OCI-LY7 (cell line): ENCODE measurements around the gene API5. TPM values are rescaled to one million over a fixed set of nuclear protein-coding genes. Genes with fewer than 3 reads are reported as not detected.

ENCODE experiments used
- BruUV-seq: library from RNA; stranded (reverse); fragments of 400-500 nt; replicated peaks from 2 replicates; lab custom pipeline; 2021; lab: Mats Ljungman, UMichigan
- CTCF ChIA-PET: fragments of 300-600 bp; sonication (Branson Sonifier 250); formaldehyde crosslinking; loops from one replicate; lab custom pipeline; 2022; ENCODE audit warnings: antibody characterized with exemption; ENCODE audit not compliant: unreplicated experiment; lab: Charles Lee
- POLR2A ChIA-PET: fragments of 300-600 bp; sonication (Branson Sonifier 250); formaldehyde crosslinking; loops from one replicate; lab custom pipeline; 2022; ENCODE audit warnings: antibody characterized with exemption; lab: Charles Lee
- DNase-seq: peaks from one replicate; pipeline ENCODE4 v3.0.0-alpha.2; 2015; ENCODE audit warnings: low spot score
- H2AFZ ChIP-seq: fragments of 200-600 bp; sonication (generic), shearing (Covaris generic); 2 replicates; pipeline ENCODE4 v1.6.1; 2014; ENCODE audit warnings: mild to moderate bottlenecking, antibody characterized with exemption, low read length, moderate library complexity
- H3K27ac ChIP-seq: fragments of 200-600 bp; sonication (generic); 2 replicates; pipeline ENCODE4 v1.5.1; 2014; ENCODE audit warnings: mixed run types, low read depth, mild to moderate bottlenecking, moderate library complexity, low read length, inconsistent platforms; ENCODE audit not compliant: poor library complexity, severe bottlenecking
- H3K36me3 ChIP-seq: fragments of 200-600 bp; sonication (generic); 2 replicates; pipeline ENCODE4 v1.6.1; 2014; ENCODE audit warnings: mild to moderate bottlenecking, antibody characterized with exemption, low read length, moderate library complexity, mixed read lengths; ENCODE audit not compliant: insufficient read depth
- H3K4me1 ChIP-seq: fragments of 200-600 bp; sonication (generic); 2 replicates; pipeline ENCODE4 v1.5.1; 2014; ENCODE audit warnings: mild to moderate bottlenecking, low read length; ENCODE audit not compliant: insufficient read depth, poor library complexity, severe bottlenecking
- H3K4me2 ChIP-seq: fragments of 200-600 bp; sonication (generic); 2 replicates; pipeline ENCODE4 v1.6.1; 2014; ENCODE audit warnings: mild to moderate bottlenecking, low read length
- H3K4me3 ChIP-seq: fragments of 200-600 bp; sonication (generic); 2 replicates; pipeline ENCODE4 v1.5.1; 2014; ENCODE audit warnings: mild to moderate bottlenecking, low read depth, low read length; ENCODE audit not compliant: poor library complexity, severe bottlenecking
- H3K79me2 ChIP-seq: fragments of 200-600 bp; sonication (generic); 2 replicates; pipeline ENCODE4 v1.6.1; 2016; ENCODE audit warnings: low read depth, mild to moderate bottlenecking, low read length, moderate library complexity, mixed read lengths; ENCODE audit not compliant: insufficient read depth
- H3K9me2 ChIP-seq: fragments of 200-600 bp; sonication (generic); 2 replicates; pipeline ENCODE4 v1.6.1; 2016; ENCODE audit warnings: mild to moderate bottlenecking, low read length, mixed read lengths; ENCODE audit not compliant: insufficient read depth
- H3K9me3 ChIP-seq: fragments of 200-600 bp; sonication (generic); 2 replicates; pipeline ENCODE4 v1.6.1; 2014; ENCODE audit warnings: mild to moderate bottlenecking, mixed run types, low read length, mixed read lengths
- H4K20me1 ChIP-seq: fragments of 200-600 bp; sonication (generic); 2 replicates; pipeline ENCODE4 v1.6.1; 2014; ENCODE audit warnings: mild to moderate bottlenecking, antibody characterized with exemption, low read length, moderate library complexity, mixed read lengths; ENCODE audit not compliant: insufficient read depth
- CTCF ChIP-seq: fragments of 200-600 bp; sonication (generic); conservative IDR thresholded peaks from 2 replicates; pipeline ENCODE4 v1.5.1; 2014; ENCODE audit warnings: mild to moderate bottlenecking, antibody characterized with exemption, low read length, moderate library complexity, mixed read lengths
- EZH2phosphoT487 ChIP-seq: fragments of 200-600 bp; sonication (generic); IDR thresholded peaks from 2 replicates; pipeline ENCODE4 v1.6.1; 2018; ENCODE audit warnings: low read depth, borderline replicate concordance, mild to moderate bottlenecking, mixed run types, antibody characterized with exemption, low read length, moderate library complexity, mixed read lengths
- intact Hi-C: fragments of 100-400 bp; cut with micrococcal nuclease; formaldehyde crosslinking; loops from one replicate; pipeline ENCODE4 v1.10.0; 2022; ENCODE audit not compliant: unreplicated experiment
- total RNA-seq, 2 experiments: library from RNA; depleted of rRNA in 1 of 2; stranded (reverse); fragments of >200 nt in 1 of 2; shearing (Covaris generic) in 1 of 2; gene quantifications; 2 replicates each; pipeline ENCODE4 v1.2.3, GENCODE V29; 2014 to 2022

API5 gene
- total RNA-seq, 2 experiments from 2014 or later = 71.1 to 141 TPM

GRCh38 chr11:43377389-43377788 is 65.6 kb downstream of the API5 start:
- DNase-seq = no peak
- H3K79me2 ChIP-seq = peaks cover 46% of the 10 kb centered on the region
- no TSS peak for BruUV-seq
- no peak overlapping the region for H3K4me3 ChIP-seq
- H3K4me1 ChIP-seq = no peaks in the 10 kb centered on the region
- TF ChIP-seq EZH2phosphoT487 = no peak
- CTCF ChIA-PET = interaction anchor here (1.2 kb wide), 1 partner anchor 11 kb away, joined by 3 read pairs; no protein-coding TSS in a partner anchor
- H3K9me3 ChIP-seq = no peaks in the 10 kb centered on the region
- H3K36me3 ChIP-seq = peaks cover 66% of the 10 kb centered on the region
- POLR2A ChIA-PET = interaction anchor here (0.8 to 2.9 kb wide), 4 partner anchors 9 to 19 kb away, joined by 3 to 17 read pairs (median 4); partner anchors contain the start of gene TTC17
- intact Hi-C loops = no loop called here
- no peaks in the 10 kb centered on the region for H3K9me2 ChIP-seq
- H2AFZ ChIP-seq = no peak overlapping the region
- H4K20me1 ChIP-seq = peaks cover 11% of the 10 kb centered on the region
- H3K27ac ChIP-seq = no peak overlapping the region
- no peak overlapping the region for H3K4me2 ChIP-seq

GRCh38 chr11:43378897-43379296 is 67.1 kb downstream of the API5 start:
- Histone ChIP-seq H3K27ac (no peak overlapping the region), H3K9me3 (no peaks in the 10 kb centered on the region), H2AFZ (no peak overlapping the region), H3K4me2 (no peak overlapping the region), H3K4me1 (no peaks in the 10 kb centered on the region), H3K36me3 (peaks cover 70% of the 10 kb centered on the region), H3K9me2 (no peaks in the 10 kb centered on the region), H3K79me2 (peaks cover 33% of the 10 kb centered on the region), H4K20me1 (peaks cover 11% of the 10 kb centered on the region), H3K4me3 (no peak overlapping the region)
- DNase-seq = no peak
- ChIA-PET POLR2A (interaction anchor here (0.9 to 2.9 kb wide), 4 partner anchors 12 to 35 kb away, joined by 3 to 17 read pairs (median 4); partner anchors contain the start of gene TTC17), CTCF (no interaction called here)
- BruUV-seq = no TSS peak
- intact Hi-C loops = no loop called here
- no peak for TF ChIP-seq CTCF
- no peak for TF ChIP-seq EZH2phosphoT487

- intact Hi-C loops = no loop called here
- CTCF ChIA-PET = no interaction called here
Observed at GRCh38 chr11:43381802-43382201, 70.0 kb downstream of the API5 start.

More at GRCh38 chr11:43381802-43382201, 70.0 kb downstream of the API5 start:
- Histone ChIP-seq H3K79me2 (peaks cover 9% of the 10 kb centered on the region), H2AFZ (no peak overlapping the region), H3K27ac (no peak overlapping the region), H3K36me3 (peaks cover 71% of the 10 kb centered on the region), H3K4me1 (no peaks in the 10 kb centered on the region), H3K9me3 (no peaks in the 10 kb centered on the region), H4K20me1 (no peaks in the 10 kb centered on the region; the same call in 1 of the 2 replicates), H3K9me2 (no peaks in the 10 kb centered on the region), H3K4me3 (no peak overlapping the region), H3K4me2 (no peak overlapping the region)
- no TSS peak for BruUV-seq
- TF ChIP-seq CTCF (no peak), EZH2phosphoT487 (no peak)
- POLR2A ChIA-PET = interaction anchor here (1.1 kb wide), 1 partner anchor 10 kb away, joined by 5 read pairs; no protein-coding TSS in a partner anchor
- no peak for DNase-seq
